Endometrium (tissue), 2 donors: ENCODE measurements around the gene SNX33.

ENCODE experiments used
- FAIRE-seq: peaks from 2 replicates; lab custom pipeline; 2012; peaks lifted over from hg19 to GRCh38; lab: Jason Lieb, UNC
- donor health status: control.
- donor health status: control.

SNX33 gene

GRCh38 chr15:75641603-75642002 lies 6.1 kb upstream of the SNX33 start:
- no peak for FAIRE-seq

GRCh38 chr15:75644376-75644775 lies 3.3 kb upstream of the SNX33 start:
- FAIRE-seq, result no peak

- no peak for FAIRE-seq
These were observed 1.4 kb upstream of the SNX33 start for GRCh38 chr15:75646112-75646943.

- no peak for FAIRE-seq
These were observed 758 bp upstream of the SNX33 start for GRCh38 chr15:75646944-75647364.

- no peak for FAIRE-seq
These were observed 666 bp downstream of the SNX33 start for GRCh38 chr15:75648156-75649000.

GRCh38 chr15:75649045-75649761 lies 1.5 kb downstream of the SNX33 start:
- no peak for FAIRE-seq

- no peak for FAIRE-seq
These were observed 2.1 kb downstream of the SNX33 start for GRCh38 chr15:75649848-75650247.

- FAIRE-seq, result no peak
These were observed 3.4 kb downstream of the SNX33 start for GRCh38 chr15:75650908-75651809.

GRCh38 chr15:75651810-75652543 lies 4.3 kb downstream of the SNX33 start:
- FAIRE-seq, result no peak

GRCh38 chr15:75653347-75653913 lies 5.7 kb downstream of the SNX33 start:
- FAIRE-seq, result no peak

- FAIRE-seq, result no peak
These were observed 6.6 kb downstream of the SNX33 start for GRCh38 chr15:75654201-75654907.

GRCh38 chr15:75655931-75656330 lies 8.2 kb downstream of the SNX33 start:
- FAIRE-seq, result no peak

GRCh38 chr15:75656331-75656730 lies 8.6 kb downstream of the SNX33 start:
- no peak for FAIRE-seq

GRCh38 chr15:75656813-75657212 lies 9.1 kb downstream of the SNX33 start:
- FAIRE-seq, result no peak

GRCh38 chr15:75659141-75659771 lies 11.5 kb downstream of the SNX33 start:
- no peak for FAIRE-seq

- no peak for FAIRE-seq
These were observed 12.4 kb downstream of the SNX33 start for GRCh38 chr15:75659928-75660645.

GRCh38 chr15:75661100-75661755 lies 13.5 kb downstream of the SNX33 start:
- FAIRE-seq, result no peak

- FAIRE-seq, result no peak
These were observed 14.0 kb downstream of the SNX33 start for GRCh38 chr15:75661756-75662140.
